ENCODE measurements around the gene TMEM191C.
A peak's percentile ranks its signal among the peaks of the same experiment; 100 is the strongest.
"Not testable (repeated sequence)": the region's sequence is repeated elsewhere in the genome, so short reads cannot be mapped to it uniquely, and the experiment has no call there.

TMEM191C gene

GRCh38 chr22:21467337-21468193 is at the start of gene TMEM191C:
Gene TMEM191C (plus strand): TSS chr22:21467387. CDS start chr22:21467460, 73 bp downstream.
- DNase-seq (ENCODE audit: low read depth); in situ Hi-C loops (cut with HindIII; ENCODE audit: low sequenced_read_pairs): not testable (repeated sequence)
- H3K4me3 ChIP-seq (ENCODE audit: low read depth, low read length), result peak within 1 kb of the TSS; percentile 36

- DNase-seq (ENCODE audit: low read depth); in situ Hi-C loops (cut with HindIII; ENCODE audit: low sequenced_read_pairs): not testable (repeated sequence)
- H3K4me3 ChIP-seq (ENCODE audit: low read depth, low read length), result peak overlapping the region; percentile 24
Observed at GRCh38 chr22:21417853-21418252, 49.3 kb upstream of the TMEM191C start.

- DNase-seq (ENCODE audit: low read depth), result not testable (repeated sequence)
Observed at GRCh38 chr22:21418974-21419638, 48.1 kb upstream of the TMEM191C start.

GRCh38 chr22:21420180-21420763 is 46.9 kb upstream of the TMEM191C start:
- in situ Hi-C loops (cut with HindIII; ENCODE audit: low sequenced_read_pairs); H3K4me3 ChIP-seq (ENCODE audit: low read depth, low read length); DNase-seq (ENCODE audit: low read depth): not testable (repeated sequence)

More at GRCh38 chr22:21418974-21419638, 48.1 kb upstream of the TMEM191C start:
- in situ Hi-C loops (cut with HindIII; ENCODE audit: low sequenced_read_pairs); H3K4me3 ChIP-seq (ENCODE audit: low read depth, low read length): not testable (repeated sequence)

GRCh38 chr22:21424084-21424709 is 43.0 kb upstream of the TMEM191C start:
- in situ Hi-C loops (cut with HindIII; ENCODE audit: low sequenced_read_pairs); H3K4me3 ChIP-seq (ENCODE audit: low read depth, low read length); DNase-seq (ENCODE audit: low read depth): not testable (repeated sequence)

- in situ Hi-C loops (cut with HindIII; ENCODE audit: low sequenced_read_pairs), result not testable (repeated sequence)
Observed at GRCh38 chr22:21434378-21435233, 32.6 kb upstream of the TMEM191C start.

GRCh38 chr22:21435998-21436810 is 31.0 kb upstream of the TMEM191C start:
- DNase-seq (ENCODE audit: low read depth); in situ Hi-C loops (cut with HindIII; ENCODE audit: low sequenced_read_pairs); H3K4me3 ChIP-seq (ENCODE audit: low read depth, low read length): not testable (repeated sequence)

More at GRCh38 chr22:21434378-21435233, 32.6 kb upstream of the TMEM191C start:
- DNase-seq (ENCODE audit: low read depth); H3K4me3 ChIP-seq (ENCODE audit: low read depth, low read length): not testable (repeated sequence)

GRCh38 chr22:21438013-21438412 is 29.2 kb upstream of the TMEM191C start:
- in situ Hi-C loops (cut with HindIII; ENCODE audit: low sequenced_read_pairs); DNase-seq (ENCODE audit: low read depth): not testable (repeated sequence)

GRCh38 chr22:21440018-21440636 is 27.1 kb upstream of the TMEM191C start:
- H3K4me3 ChIP-seq (ENCODE audit: low read depth, low read length); DNase-seq (ENCODE audit: low read depth); in situ Hi-C loops (cut with HindIII; ENCODE audit: low sequenced_read_pairs): not testable (repeated sequence)

More at GRCh38 chr22:21438013-21438412, 29.2 kb upstream of the TMEM191C start:
- H3K4me3 ChIP-seq (ENCODE audit: low read depth, low read length), result not testable (repeated sequence)

GRCh38 chr22:21440676-21441075 is 26.5 kb upstream of the TMEM191C start:
- in situ Hi-C loops (cut with HindIII; ENCODE audit: low sequenced_read_pairs); DNase-seq (ENCODE audit: low read depth); H3K4me3 ChIP-seq (ENCODE audit: low read depth, low read length): not testable (repeated sequence)

- in situ Hi-C loops (cut with HindIII; ENCODE audit: low sequenced_read_pairs); H3K4me3 ChIP-seq (ENCODE audit: low read depth, low read length); DNase-seq (ENCODE audit: low read depth): not testable (repeated sequence)
Observed at GRCh38 chr22:21441170-21441569, 26.0 kb upstream of the TMEM191C start.

- H3K4me3 ChIP-seq (ENCODE audit: low read depth, low read length); DNase-seq (ENCODE audit: low read depth); in situ Hi-C loops (cut with HindIII; ENCODE audit: low sequenced_read_pairs): not testable (repeated sequence)
Observed at GRCh38 chr22:21442123-21442522, 25.1 kb upstream of the TMEM191C start.

GRCh38 chr22:21442646-21443045 is 24.5 kb upstream of the TMEM191C start:
- DNase-seq (ENCODE audit: low read depth); in situ Hi-C loops (cut with HindIII; ENCODE audit: low sequenced_read_pairs); H3K4me3 ChIP-seq (ENCODE audit: low read depth, low read length): not testable (repeated sequence)
